ENCODE data around the gene B4GALT2. TPM values are rescaled to one million over a fixed set of nuclear protein-coding genes. Genes with fewer than 3 reads are reported as not detected.

B4GALT2 gene
- total and polyA plus RNA-seq, 2 of the 4 experiments (the other 2 are of a cell fraction): 52.3 to 60.8 TPM

- intact Hi-C loops (cut with micrococcal nuclease): no loop called here
Measured at GRCh38 chr1:43979261-43979527, 184 bp downstream of the B4GALT2 start.

More at GRCh38 chr1:43979261-43979527, 184 bp downstream of the B4GALT2 start:
- H3K79me1 ChIP-seq (ENCODE audit: low read depth in 1 of 2, low read length in 2 of 2): peaks cover 47 to 81% of the 10 kb centered on the region in 2 experiments; a peak in 3 of 4 replicates
- ChIA-PET POLR2A (ENCODE audit: unreplicated experiment) (no interaction called here), CTCF (no interaction called here)
- H2BK20ac ChIP-seq (ENCODE audit: low read depth, low read length): no peak overlapping the region
- no peak overlapping the region for H3K23ac ChIP-seq (ENCODE audit: low read depth, low read length)
- H2BK5ac ChIP-seq (ENCODE audit: low read depth, low read length, poor library complexity, severe bottlenecking): no peak overlapping the region
- H2AK9ac ChIP-seq (replicated peaks; ENCODE audit: low read depth, low read length, poor library complexity): peak overlapping the region; percentile 93
- H4K20me1 ChIP-seq (ENCODE audit: insufficient read depth, low read length): peaks cover 55% of the 10 kb centered on the region
- no TSS peak for BruUV-seq (replicated peaks)
- peak overlapping the region; percentile 78 for H2AFZ ChIP-seq (replicated peaks; ENCODE audit: low read length, poor library complexity)
- no peaks in the 10 kb centered on the region for H3K9me3 ChIP-seq (ENCODE audit: control insufficient read depth, insufficient read depth, low read length)
- no peak overlapping the region for H3K4ac ChIP-seq (ENCODE audit: low read depth, low read length)
- peaks cover 21% of the 10 kb centered on the region for H3K4me1 ChIP-seq (ENCODE audit: control insufficient read depth, insufficient read depth, low read length)
- no peak overlapping the region for H3K18ac ChIP-seq (ENCODE audit: low read depth, low read length)
- H3K14ac ChIP-seq (replicated peaks; ENCODE audit: low read depth, low read length): no peak overlapping the region
- ATAC-seq (ENCODE audit: low read depth) (peak; percentile 1), DNase-seq (no peak)
- H3K4me2 ChIP-seq (ENCODE audit: low read depth, low read length): no peak overlapping the region
- H3K27ac ChIP-seq (ENCODE audit: insufficient read depth, low read length): peak overlapping the region; percentile 86; the same call in 1 of the 2 replicates
- 0% methylated on average over 3 of the region's 45 CpGs; no CpG with 5 or more reads in 1 of the 2 experiments for WGBS, 2 experiments (ENCODE audit: extremely low coverage in 2 of 2, insufficient read length in 1 of 2)
- no peak overlapping the region for H2BK120ac ChIP-seq (ENCODE audit: low read depth, low read length)
- in situ Hi-C loops (cut with MboI; ENCODE audit: low sequenced_read_pairs): no loop called here
- no peak overlapping the region for H3K9ac ChIP-seq (ENCODE audit: low read depth, low read length)
- TF ChIP-seq MXI1 (IDR thresholded peaks at IDR 0.05; ENCODE audit: borderline replicate concordance, low read depth, low read length): no peak
- no peak for TF ChIP-seq RFX5 (IDR thresholded peaks at IDR 0.05; ENCODE audit: low read depth, low read length)
- no peak for TF ChIP-seq CEBPB (IDR thresholded peaks at IDR 0.05; ENCODE audit: low read depth, low read length)
- no peak for TF ChIP-seq MAFK (IDR thresholded peaks at IDR 0.05; ENCODE audit: low read depth, low read length)
- no peak for TF ChIP-seq SMC3 (IDR thresholded peaks at IDR 0.05; ENCODE audit: low read depth, low read length)
- no peak; the same call in 1 of the 2 replicates for TF ChIP-seq POLR2A (IDR thresholded peaks at IDR 0.05; ENCODE audit: low read depth, low read length)
- no peak for TF ChIP-seq RCOR1 (IDR thresholded peaks at IDR 0.05; ENCODE audit: insufficient replicate concordance, low read length)
- no peak for TF ChIP-seq CTCF (conservative IDR thresholded peaks at IDR 0.05; ENCODE audit: low read depth, low read length)
- TF ChIP-seq USF2 (IDR thresholded peaks at IDR 0.05; ENCODE audit: low read depth, low read length): no peak
- TF ChIP-seq FOS (IDR thresholded peaks at IDR 0.05; ENCODE audit: low read depth, low read length): no peak
- no peak for TF ChIP-seq BHLHE40 (IDR thresholded peaks at IDR 0.05; ENCODE audit: low read depth, low read length)
- no peak for TF ChIP-seq CHD1 (IDR thresholded peaks at IDR 0.05; ENCODE audit: low read depth, low read length)
- no peak for TF ChIP-seq NFE2L2 (IDR thresholded peaks at IDR 0.05; ENCODE audit: low read depth, low read length)
- no peak overlapping the region for H4K91ac ChIP-seq (ENCODE audit: insufficient read depth, low read depth, low read length)
- H2AK5ac ChIP-seq (ENCODE audit: low read depth, low read length): no peak overlapping the region
- H3K9me1 ChIP-seq (ENCODE audit: insufficient read depth, low read length): peaks cover 37% of the 10 kb centered on the region
- H3K4me3 ChIP-seq (ENCODE audit: insufficient read depth, low read depth, low read length): peak overlapping the region; percentile 72
- no peak overlapping the region for H2BK15ac ChIP-seq (ENCODE audit: low read depth, low read length)
- no peak overlapping the region; a peak in 1 of 4 replicates for H4K8ac ChIP-seq (ENCODE audit: low read depth in 2 of 2, low read length in 2 of 2)
- no peak overlapping the region for H4K5ac ChIP-seq (ENCODE audit: low read depth, low read length)
- dilution Hi-C loops (cut with HindIII; ENCODE audit: low sequenced_read_pairs, unreplicated experiment): no loop called here
- no peaks in the 10 kb centered on the region for H3K27me3 ChIP-seq (ENCODE audit: control insufficient read depth, insufficient read depth, low read length)
- H3K56ac ChIP-seq (ENCODE audit: extremely low read depth, insufficient read depth, low read length): no peak overlapping the region
- peaks cover 36% of the 10 kb centered on the region for H3K36me3 ChIP-seq (ENCODE audit: control insufficient read depth, insufficient read depth, low read length)

Measured in IMR-90 (cell line).